ENCODE measurements around the gene MR1.

DNA sequence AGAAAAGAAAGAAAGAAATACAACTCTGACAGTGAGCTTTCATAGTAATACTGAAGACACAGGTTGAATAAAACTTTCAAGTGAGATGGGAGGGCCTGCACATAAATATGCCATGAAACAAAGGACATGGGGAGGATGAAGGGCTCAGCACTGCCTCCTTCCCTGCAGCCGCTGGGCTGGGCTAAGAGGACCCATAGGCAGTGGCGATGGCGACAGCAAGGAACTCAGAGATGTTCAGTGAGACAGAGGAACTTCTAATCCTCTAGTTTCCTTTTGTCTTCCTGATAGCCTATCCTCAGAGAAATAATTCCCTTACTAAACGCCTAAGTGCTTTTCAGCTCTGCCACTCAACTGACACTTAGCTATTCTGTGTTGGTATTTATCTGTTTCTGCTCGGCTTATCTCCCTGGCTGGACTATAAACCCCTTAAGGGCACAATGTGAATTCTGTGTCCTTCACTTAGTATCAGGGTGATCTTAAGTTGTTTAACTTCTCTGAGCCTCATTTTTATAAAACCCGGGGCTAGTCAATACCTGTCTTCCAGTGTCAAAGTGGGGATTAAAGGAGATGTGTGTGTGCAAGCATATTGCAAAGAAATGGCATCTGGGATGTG lies 30.3 kb downstream of the MR1 start:
- TF ChIP-seq, protein P1, sequence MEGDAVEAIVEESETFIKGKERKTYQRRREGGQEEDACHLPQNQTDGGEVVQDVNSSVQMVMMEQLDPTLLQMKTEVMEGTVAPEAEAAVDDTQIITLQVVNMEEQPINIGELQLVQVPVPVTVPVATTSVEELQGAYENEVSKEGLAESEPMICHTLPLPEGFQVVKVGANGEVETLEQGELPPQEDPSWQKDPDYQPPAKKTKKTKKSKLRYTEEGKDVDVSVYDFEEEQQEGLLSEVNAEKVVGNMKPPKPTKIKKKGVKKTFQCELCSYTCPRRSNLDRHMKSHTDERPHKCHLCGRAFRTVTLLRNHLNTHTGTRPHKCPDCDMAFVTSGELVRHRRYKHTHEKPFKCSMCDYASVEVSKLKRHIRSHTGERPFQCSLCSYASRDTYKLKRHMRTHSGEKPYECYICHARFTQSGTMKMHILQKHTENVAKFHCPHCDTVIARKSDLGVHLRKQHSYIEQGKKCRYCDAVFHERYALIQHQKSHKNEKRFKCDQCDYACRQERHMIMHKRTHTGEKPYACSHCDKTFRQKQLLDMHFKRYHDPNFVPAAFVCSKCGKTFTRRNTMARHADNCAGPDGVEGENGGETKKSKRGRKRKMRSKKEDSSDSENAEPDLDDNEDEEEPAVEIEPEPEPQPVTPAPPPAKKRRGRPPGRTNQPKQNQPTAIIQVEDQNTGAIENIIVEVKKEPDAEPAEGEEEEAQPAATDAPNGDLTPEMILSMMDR (IDR thresholded peaks at IDR 0.05), result no peak
- no peak for TF ChIP-seq POLR2A (IDR thresholded peaks at IDR 0.05)
